ENCODE data around the gene AHI1. TPM values are rescaled to one million over a fixed set of nuclear protein-coding genes. Genes with fewer than 3 reads are reported as not detected.

AHI1 gene
- total RNA-seq, 6 experiments from 2014 or later = 14.6 to 19.1 (median 17.0) TPM

GRCh38 chr6:135244805-135245204 is 252.7 kb downstream of the AHI1 start:
- H3K9me3 Mint-ChIP-seq = no peaks in the 10 kb centered on the region
- H3K36me3 Mint-ChIP-seq (ENCODE audit: low read depth) = no peaks in the 10 kb centered on the region
- H3K27me3 Mint-ChIP-seq (ENCODE audit: insufficient read depth) = peaks cover 2% of the 10 kb centered on the region
- H3K4me1 Mint-ChIP-seq (ENCODE audit: low read depth) = peaks cover 9% of the 10 kb centered on the region
- no peak overlapping the region for H3K27ac Mint-ChIP-seq
- TF ChIP-seq CTCF (IDR thresholded peaks at IDR 0.05) = no peak
- no peak overlapping the region for H3K4me3 Mint-ChIP-seq
- no peak for DNase-seq

GRCh38 chr6:135243871-135244796 is 253.4 kb downstream of the AHI1 start:
- H3K27ac Mint-ChIP-seq = no peak overlapping the region
- H3K27me3 Mint-ChIP-seq (ENCODE audit: insufficient read depth) = peaks cover 5% of the 10 kb centered on the region
- no peaks in the 10 kb centered on the region for H3K36me3 Mint-ChIP-seq (ENCODE audit: low read depth)
- DNase-seq = no peak
- H3K4me3 Mint-ChIP-seq = no peak overlapping the region
- H3K4me1 Mint-ChIP-seq (ENCODE audit: low read depth) = peaks cover 9% of the 10 kb centered on the region
- H3K9me3 Mint-ChIP-seq = no peaks in the 10 kb centered on the region
- TF ChIP-seq CTCF (IDR thresholded peaks at IDR 0.05) = no peak

GRCh38 chr6:135240711-135241110 is 256.8 kb downstream of the AHI1 start:
- no peak for DNase-seq
- no peak overlapping the region for H3K4me3 Mint-ChIP-seq
- H3K36me3 Mint-ChIP-seq (ENCODE audit: low read depth) = no peaks in the 10 kb centered on the region
- H3K27me3 Mint-ChIP-seq (ENCODE audit: insufficient read depth) = peaks cover 7% of the 10 kb centered on the region
- H3K4me1 Mint-ChIP-seq (ENCODE audit: low read depth) = no peaks in the 10 kb centered on the region
- H3K27ac Mint-ChIP-seq = no peak overlapping the region
- H3K9me3 Mint-ChIP-seq = no peaks in the 10 kb centered on the region
- no peak for TF ChIP-seq CTCF (IDR thresholded peaks at IDR 0.05)

- H3K4me1 Mint-ChIP-seq (ENCODE audit: low read depth) = peaks cover 3% of the 10 kb centered on the region
- no peak for DNase-seq
- no peak for TF ChIP-seq CTCF (IDR thresholded peaks at IDR 0.05)
- peaks cover 5% of the 10 kb centered on the region; the same call in 1 of the 2 replicates for H3K27me3 Mint-ChIP-seq (ENCODE audit: insufficient read depth)
- no peaks in the 10 kb centered on the region for H3K36me3 Mint-ChIP-seq (ENCODE audit: low read depth)
- H3K27ac Mint-ChIP-seq = no peak overlapping the region
- no peak overlapping the region for H3K4me3 Mint-ChIP-seq
- H3K9me3 Mint-ChIP-seq = no peaks in the 10 kb centered on the region
Observed at GRCh38 chr6:135236732-135237131, 260.8 kb downstream of the AHI1 start.

- H3K9me3 Mint-ChIP-seq = no peaks in the 10 kb centered on the region
- H3K4me1 Mint-ChIP-seq (ENCODE audit: low read depth) = peaks cover 7% of the 10 kb centered on the region
- H3K4me3 Mint-ChIP-seq = no peak overlapping the region
- no peaks in the 10 kb centered on the region for H3K36me3 Mint-ChIP-seq (ENCODE audit: low read depth)
- no peak for TF ChIP-seq CTCF (IDR thresholded peaks at IDR 0.05)
- DNase-seq = no peak
- no peak overlapping the region for H3K27ac Mint-ChIP-seq
- H3K27me3 Mint-ChIP-seq (ENCODE audit: insufficient read depth) = peaks cover 5% of the 10 kb centered on the region; the same call in 1 of the 2 replicates
Observed at GRCh38 chr6:135236319-135236718, 261.2 kb downstream of the AHI1 start.
